Measurements from ENCODE around the gene ZNF587B.
"Not testable (repeated sequence)": the region's sequence is repeated elsewhere in the genome, so short reads cannot be mapped to it uniquely, and the experiment has no call there.

The ZNF587B gene

DNA sequence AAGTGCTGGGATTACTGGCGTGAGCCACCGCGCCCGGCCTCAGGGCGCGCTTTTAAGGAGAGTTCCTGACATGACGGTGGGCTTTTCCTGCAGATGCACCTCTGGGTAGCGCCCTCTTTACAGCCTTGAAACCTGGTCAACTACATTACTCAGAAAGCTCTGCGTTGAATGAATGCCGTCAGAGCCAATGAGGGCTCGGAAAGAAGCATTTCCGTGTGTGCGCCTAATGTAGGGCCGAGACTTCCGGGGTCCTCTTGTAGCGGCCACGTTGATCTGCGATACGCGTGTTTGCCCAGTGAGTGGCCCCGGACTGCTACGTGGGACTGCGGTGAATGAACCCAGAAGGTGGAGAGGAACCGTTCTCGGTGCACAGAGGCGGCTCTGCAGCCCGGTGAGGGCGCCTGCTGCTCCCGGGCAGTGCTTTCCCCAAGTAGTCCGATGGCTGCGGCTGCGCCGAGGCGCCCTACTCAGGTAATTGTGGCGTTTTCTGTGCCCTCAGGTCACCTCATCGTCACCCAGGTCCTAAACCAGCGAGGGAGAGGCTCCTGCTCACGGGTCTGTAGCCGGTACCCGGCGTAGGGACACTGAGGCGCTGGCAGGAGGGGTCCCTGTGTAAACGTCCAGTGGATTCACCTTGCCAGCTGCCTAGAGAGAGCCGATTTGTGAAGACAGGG, 10.5 kb upstream of the ZNF587B start:
- DNase-seq: peak; percentile 77

DNA sequence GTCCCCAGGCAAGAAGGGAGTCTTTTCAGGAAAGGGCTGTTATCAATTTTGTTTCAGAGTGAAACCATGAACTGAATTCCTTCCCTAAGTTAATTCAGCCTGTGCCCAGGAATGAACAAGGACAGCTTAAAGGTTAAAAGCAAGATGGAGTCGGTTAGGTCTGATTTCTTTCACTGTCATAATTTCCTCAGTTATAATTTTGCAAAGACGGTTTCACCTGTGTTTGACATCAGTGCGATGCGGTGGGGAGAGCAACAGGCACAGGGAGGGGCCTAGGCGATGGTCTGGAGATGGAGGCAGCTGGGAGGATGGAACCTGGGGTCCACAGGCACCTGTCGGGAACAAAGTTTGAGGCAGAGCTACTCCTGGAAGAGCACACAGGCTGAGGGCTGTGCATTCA, 9.5 kb upstream of the ZNF587B start:
- DNase-seq: no peak

DNA sequence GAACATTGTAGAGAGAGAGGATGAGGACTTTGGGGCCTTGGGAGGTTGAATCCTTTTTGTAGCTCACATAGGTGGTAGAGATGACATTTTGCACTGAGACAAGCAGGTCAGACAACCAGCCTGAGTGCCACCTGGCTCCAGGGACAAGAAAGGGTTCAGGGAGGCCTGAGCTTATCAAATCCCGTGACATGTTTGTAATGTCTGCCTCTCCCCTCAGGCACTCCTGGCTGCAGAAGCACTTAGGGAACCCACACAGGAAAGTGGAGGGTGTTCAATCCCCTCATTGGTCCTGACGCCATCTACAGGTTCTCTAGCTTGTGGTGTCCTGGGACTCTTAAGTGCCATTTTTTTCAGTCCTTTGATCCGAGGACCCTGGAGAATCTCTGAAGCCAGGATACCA, 9.0 kb upstream of the ZNF587B start:
- not testable (repeated sequence) for DNase-seq

DNA sequence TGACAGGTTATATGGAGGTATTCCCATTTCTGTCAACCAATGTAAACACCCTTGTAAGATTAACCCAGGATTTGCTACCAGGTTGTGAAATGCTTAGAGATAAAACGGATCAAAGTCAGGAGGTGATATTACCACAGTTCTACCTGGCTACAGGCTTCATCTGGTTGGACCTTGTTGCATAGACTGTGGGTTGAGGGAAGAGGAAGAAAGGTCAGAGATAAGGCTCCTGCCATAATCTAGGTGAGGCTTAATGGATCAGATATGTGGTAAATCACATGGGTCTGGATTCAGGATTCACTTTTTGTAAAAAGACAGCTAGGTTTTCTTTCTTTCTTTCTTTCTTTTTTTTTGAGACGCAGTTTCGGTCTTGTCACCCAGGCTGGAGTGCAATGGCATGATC, 8.6 kb upstream of the ZNF587B start:
- not testable (repeated sequence) for DNase-seq

DNA sequence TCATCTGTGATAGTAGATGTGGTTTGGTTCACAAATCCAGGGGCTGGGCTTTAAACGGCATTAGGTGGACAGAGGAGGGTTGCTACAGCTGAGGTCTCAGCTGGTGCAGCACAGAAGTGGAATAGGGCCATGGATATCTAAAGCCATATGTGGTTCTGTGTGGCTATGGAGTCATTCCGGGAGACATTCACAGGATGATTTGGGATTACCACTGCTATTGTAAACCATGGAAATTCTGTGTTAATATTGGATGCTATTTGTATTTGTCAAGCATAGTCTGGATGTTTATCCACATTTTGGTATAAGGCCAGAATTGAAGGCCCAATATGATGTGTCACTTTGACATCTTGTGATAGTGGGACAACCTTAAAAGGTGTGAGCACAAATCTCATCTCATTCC, 6.9 kb upstream of the ZNF587B start:
- DNase-seq: not testable (repeated sequence)

DNA sequence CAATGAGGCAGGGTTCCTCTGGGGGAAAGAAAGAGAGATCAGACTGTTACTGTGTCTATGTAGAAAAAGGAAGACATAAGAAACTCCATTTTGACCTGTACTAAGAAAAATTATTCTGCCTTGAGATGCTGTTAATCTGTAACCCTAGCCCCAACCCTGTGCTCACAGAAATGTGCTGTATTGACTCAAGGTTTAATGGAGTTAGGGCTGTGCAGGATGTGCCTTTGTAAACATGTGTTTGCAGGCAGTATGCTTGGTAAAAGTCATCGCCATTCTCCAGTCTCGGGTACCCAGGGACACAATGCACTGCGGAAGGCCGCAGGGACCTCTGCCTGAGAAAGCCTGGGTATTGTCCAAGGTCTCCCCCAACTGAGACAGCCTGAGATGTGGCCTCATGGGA, 6.5 kb upstream of the ZNF587B start:
- DNase-seq: not testable (repeated sequence)

DNA sequence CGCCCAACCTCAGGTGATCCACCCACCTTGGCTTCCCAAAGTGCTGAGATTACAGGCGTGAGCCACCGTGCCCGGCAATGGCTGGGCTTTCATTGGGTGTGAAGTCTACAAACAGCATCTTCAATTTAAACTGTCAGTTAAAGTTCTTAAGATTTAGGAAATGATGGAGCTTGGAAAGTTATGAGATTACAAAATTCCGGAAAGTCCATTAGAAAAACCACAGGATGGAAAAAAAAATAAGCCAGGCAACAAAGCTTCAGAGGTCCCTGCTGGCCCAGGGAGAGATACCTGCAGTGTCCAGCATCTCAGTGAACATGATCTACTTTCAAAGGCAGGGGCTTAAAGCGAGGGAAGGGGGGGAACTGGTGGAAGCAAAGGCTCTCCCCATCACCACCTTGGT, 4.6 kb upstream of the ZNF587B start:
- no peak for DNase-seq

DNA sequence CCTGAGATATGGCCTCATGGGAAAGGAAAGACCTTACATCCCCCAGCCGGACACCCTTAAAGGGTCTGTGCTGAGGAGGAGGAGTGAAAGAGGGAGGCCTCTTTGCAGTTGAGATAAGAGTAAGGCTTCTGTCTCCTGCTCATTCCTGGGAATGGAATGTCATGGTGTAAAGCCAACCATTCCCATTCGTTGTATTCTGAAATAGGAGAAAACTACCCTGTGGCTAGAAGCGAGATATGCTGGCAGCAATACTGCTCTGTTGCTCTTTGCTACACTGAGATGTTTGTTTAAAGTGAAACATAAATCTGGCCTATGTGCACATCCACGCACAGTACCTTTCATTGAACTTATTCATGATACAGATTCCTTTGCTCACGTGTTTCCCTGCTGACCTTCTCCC, 783 bp upstream of the ZNF587B start:
- DNase-seq: no peak

DNA sequence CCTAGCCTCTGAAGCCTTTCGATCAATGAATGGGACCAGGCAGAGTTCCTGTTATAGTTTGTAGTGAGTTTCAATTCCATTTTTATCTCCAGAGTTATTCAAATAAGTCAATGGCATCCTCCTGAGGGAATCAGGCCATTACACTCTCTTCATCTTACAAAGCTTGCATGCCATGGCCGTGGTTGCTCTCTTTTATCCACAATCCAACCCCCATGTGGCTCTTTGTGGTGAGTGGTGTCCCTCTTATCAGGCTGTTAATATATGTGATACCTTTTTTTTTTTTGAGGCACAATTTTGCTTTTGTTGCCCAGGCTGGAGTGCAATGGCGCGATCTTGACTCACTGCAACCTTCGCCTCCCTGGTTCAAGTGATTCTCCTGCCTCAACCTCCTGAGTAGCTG, 6.9 kb downstream of the ZNF587B start:
- not testable (repeated sequence) for DNase-seq

DNA sequence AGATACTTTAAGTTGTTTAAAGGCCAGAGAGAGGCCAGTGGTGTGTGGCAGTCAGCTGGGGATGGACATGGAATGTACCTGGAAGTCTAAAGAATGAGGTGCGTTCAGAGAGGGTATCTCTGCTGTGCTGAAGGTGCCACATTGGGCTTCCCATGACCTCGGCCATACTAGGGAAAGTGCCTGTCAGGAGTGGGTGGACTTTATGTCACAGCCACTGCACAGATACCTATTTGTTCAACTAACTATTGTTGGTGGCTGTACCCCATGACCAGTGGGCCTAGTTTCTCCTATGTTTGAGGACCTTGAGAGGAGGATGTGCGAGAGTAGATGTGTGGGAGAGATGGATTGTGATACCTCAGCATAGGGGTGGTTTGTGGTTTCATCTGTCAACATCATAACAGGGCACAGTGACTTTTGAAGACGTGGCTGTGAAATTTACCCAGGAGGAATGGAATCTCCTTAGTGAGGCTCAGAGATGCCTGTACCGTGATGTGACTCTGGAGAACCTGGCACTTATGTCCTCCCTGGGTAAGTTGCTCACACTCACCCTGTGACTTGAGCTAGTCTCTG, 8.6 kb downstream of the ZNF587B start:
- DNase-seq: not testable (repeated sequence)

DNA sequence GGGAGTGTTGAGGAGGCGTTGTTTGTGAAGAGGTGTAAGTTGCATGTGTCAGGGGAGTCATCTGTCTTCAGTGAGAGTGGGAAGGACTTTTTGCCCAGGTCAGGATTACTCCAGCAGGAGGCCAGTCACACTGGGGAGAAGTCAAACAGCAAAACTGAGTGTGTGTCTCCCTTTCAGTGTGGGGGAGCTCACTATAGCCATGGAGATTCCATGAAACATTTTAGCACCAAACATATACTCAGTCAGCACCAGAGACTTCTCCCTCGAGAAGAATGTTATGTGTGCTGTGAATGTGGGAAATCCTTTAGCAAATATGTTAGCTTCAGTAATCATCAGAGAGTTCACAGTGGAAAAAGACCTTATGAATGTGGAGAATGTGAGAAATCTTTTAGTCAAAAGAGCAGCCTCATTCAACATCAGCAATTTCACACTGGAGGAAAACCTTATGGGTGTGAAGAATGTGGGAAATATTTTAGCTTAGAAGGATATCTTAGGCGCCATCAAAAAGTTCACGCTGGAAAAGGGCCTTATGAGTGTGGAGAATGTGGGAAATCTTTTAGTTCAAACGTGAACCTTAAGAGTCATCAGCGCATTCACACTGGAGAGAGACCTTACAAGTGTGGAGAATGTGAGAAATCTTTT, 11.1 kb downstream of the ZNF587B start:
- no peak for DNase-seq

DNA sequence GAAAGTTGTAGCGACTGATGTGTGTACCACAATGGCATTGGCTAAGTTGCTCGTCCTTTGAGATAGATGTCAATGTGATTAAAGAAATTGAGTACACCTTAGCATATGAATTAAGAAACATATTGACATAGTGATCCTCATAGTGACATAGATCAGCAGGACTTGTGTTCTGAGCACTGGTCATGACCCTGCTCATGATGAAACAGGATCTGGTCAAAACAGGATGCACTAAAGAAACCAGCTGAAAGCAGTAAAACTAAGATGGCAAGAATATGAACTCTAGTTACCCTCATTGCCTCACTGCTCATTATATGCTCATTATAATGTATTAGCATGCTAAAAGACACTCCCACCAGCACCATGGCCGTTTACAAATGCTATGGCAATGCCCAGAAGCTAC, 17.1 kb downstream of the ZNF587B start:
- not testable (repeated sequence) for DNase-seq

DNA sequence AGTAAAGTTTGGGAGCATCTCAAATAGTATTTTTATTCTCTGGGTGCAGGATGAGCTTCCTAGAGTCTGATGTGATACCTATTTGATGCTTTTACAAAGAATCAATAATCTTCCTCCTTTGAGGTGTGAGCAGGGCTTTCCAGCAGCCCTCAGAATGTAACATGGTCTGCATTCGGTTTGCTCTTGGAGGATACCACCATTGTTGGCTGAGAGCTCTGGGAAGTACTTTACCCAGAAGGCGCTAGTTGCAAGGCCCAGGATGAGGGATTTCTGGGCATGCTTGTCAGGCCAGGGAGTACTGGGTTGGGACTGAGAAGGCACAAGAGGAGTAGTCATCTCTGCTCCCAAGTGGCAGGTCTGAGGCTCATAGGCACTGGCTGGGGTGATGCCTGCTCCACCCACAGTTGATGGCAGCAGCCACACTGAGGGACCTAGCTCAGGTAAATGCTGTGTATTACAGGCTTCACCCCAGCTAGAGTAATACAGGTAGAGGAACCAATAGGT, 19.1 kb downstream of the ZNF587B start:
- not testable (repeated sequence) for DNase-seq

DNA sequence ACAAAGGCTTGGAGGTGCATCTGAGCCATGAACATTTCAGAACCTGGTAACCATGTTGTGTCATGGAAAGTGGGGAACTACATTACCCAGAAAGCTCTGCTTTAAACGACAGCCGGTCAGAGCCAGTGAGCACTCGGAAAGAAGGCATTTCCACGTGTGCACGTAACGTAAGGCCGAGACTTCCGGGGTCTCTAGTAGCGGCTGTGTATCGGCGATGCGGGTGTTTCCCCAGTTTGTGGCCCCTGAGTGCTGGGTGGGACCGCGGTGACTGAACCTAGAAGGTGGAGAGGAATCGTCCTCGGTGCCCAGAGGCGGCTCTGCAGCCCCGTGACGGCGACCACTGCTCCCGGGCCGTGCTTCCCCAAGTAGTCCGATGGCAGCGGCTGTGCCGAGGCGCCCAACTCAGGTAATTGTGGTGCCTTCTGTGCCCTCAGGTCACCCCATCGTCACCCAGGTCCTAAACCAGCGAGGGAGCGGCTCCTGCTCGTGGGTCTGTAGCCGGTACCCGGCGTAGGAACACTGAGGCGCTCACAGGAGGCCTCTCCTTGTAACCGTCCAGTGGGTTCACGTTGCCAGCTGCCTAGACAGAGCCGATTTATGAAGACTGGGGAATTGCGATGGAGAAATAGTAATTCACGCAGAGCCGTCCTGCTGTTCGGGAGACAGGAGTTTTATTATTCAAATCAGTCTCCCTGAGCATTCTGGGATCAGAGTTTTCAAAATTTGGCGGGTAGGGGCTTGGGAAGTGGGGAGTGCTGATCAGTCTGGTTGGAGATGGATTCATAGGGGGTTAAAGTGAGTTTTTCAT, 19.8 kb downstream of the ZNF587B start, which contains the start of gene ZNF587:
ZNF587 (plus strand) TSS at position 194 of the 808 bp plus-strand sequence; CDS start at position 374, 180 bp downstream.
- peak; percentile 77 for DNase-seq

DNA sequence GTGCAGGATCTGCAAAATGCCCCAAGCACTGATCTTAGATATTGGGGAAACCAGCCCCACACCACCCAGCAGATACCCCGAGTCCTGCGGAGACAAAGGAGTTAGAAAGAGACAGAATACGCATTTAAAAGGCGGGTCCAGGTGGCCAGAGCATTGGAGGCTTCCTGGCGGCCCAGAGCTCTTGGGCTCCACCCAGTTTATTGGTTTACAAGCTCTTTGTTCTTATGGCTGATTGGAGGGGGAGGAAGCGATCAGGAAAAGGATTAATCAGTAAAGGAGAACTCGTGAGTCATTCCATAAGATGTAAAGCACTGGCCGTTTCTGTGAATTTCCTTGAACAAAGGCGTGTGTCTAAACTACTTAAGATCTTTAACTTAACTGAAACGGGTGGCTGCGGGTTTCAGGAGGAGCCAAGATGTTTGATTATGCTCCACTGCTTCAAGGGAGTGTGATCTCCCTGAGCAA, 20.5 kb downstream of the ZNF587B start:
- DNase-seq: no peak

DNA sequence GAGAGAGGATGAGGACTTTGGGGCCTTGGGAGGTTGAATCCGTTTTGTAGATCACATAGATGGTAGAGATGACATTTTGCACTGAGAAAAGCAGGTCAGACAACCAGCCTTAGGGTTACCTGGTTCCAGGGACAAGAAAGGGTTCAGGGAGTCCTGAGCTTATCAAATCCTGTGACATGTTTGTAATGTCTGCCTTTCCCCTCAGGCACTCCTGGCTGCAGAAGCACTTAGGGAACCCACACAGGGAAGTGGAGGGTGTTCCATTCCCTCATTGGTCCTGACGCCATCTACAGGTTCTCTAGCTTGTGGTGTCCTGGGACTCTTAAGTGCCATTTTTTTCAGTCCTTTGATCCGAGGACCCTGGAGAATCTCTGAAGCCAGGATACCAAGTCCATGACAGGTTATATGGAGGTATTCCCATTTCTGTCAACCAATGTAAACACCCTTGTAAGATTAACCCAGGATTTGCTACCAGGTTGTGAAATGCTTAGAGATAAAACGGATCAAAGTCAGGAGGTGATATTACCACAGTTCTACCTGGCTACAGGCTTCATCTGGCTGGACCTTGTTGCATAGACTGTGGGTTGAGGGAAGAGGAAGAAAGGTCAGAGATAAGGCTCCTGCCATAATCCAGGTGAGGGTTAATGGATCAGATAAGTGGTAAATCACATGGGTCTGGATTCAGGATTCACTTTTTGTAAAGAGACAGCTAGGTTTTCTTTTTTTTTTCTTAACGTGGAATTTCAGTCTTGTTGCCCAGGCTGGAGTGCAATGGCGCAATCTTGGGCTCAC, 21.9 kb downstream of the ZNF587B start:
- DNase-seq: not testable (repeated sequence)

DNA sequence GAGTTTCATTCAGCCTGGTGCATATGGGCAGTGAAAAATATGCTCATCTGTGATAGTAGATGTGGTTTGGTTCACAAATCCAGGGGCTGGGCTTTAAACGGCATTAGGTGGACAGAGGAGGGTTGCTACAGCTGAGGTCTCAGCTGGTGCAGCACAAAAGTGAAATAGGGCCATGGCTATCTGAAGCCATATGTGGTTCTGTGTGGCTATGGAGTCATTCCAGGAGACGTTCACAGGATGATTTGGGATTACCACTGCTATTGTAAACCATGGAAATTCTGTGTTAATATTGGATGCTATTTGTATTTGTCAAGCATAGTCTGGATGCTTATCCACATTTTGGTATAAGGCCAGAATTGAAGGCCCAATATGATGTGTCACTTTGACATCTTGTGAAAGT, 24.0 kb downstream of the ZNF587B start:
- DNase-seq: not testable (repeated sequence)

DNA sequence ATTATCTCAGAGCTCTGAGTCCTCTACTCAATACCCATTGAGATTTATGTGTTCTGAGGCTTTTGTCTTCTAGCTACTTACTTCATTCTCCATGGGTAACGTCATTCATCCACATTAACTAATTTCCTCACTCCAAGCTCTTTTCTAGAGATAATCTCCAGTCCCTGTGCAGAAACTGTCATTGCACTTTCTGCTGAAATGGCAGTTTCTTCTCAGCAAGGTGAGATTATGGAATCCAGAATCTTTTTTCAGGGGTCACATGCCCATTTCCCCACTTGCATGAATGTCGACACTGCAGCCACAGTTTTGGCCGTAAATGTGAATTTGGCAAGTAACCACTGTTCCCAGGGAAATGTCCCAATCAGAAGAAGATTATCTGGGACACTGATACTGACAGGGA, 32.3 kb downstream of the ZNF587B start:
- DNase-seq: not testable (repeated sequence)

DNA sequence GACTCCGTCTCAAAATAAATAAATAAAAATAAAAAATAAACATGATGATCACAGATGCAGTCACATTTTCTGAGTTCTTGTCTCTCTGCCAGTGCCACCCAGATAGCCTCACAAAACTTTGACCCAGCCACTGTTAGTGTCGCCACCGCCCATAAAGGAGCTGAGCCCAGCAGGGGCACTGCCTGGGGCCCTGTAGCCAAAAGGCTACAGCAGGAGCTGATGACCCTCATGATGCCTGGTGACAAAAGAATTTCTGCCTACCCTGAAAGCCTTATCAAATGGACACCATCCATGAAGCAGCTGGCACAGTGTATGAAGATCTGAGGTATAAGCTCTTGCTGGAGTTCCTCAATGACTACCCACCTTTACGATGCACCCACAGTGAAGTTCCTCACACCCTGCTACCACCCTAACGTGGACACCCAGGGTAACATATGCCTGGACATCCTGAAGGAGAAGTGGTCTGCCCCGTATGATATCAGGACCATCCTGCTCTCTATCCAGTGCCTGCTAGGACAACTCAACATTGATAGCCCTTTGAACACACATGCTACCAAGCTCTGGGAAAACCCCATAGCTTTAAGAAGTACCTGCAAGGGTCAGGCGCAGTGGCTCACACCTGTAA, 37.9 kb downstream of the ZNF587B start:
- DNase-seq: no peak

DNA sequence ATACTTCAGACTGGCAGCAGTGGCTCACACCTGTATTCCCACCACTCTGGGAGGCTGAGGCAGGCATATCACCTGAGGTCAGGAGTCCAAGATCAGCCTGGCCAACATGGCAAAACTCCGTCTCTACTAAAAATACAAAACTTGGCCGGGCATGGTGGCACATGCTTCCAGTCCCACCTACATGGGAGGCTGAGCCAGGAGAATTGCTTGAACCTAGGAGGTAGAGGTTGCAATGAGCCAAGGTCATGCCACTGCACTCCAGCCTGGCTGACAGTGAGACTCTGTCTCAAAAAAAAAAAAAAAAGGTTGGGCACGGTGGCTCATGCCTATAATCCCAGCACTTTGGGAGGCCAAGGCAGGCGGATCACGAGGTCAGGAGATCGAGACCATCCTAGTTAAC, 39.6 kb downstream of the ZNF587B start:
- DNase-seq: not testable (repeated sequence)

DNA sequence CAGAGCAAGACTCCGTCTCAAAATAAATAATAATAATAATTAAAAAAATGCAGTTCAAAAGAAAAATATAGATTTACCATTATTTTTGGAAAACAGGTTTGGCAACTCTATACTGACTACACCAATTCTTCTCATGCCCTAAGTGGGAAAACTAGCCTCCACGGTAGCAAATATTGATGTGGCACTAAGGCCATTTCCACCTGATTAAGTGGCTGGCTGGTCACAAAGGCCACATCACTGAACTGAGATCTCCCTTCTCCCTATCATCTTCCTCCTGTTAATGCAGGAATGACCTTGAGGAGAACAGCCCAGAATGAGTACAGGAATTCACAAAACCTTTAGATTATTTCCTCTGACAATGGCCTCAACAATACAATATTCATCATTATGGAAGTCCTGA, 40.1 kb downstream of the ZNF587B start:
- DNase-seq: no peak

DNA sequence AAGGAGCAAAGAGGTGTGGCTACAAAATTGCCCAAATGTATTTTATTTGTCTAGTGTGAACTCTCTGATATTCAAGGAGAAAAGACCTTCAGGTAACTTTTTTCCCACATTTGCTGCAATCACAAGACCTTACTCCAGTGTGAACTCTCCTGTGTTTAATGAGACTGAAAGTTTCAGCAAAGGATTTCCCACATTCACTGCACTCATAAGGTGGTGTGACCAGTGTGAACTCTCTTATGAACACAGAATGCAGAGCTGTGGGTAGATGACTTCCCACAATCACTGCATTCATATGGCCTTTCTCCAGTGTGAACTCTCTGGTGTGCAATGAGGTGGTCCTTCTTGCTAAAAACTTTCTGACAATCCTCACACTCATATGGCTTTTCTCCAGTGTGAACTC, 42.4 kb downstream of the ZNF587B start:
- no peak for DNase-seq

Data from activated gamma-delta T cell treated with Interleukin-2 at 50 U/mL for 16 hours (primary cell).